Stimulated activated CD4-positive, alpha-beta T cell treated with anti-CD3 and anti-CD28 coated beads, Interleukin-4, amount 100 ng/mL, for 4 hours (primary cell): ENCODE measurements around the gene MMAB.

Source experiments
- DNase-seq, 2 experiments: peaks; one replicate each; pipeline ENCODE4 v3.0.0-alpha.2; 2020

The MMAB gene

GRCh38 chr12:109557805-109558204 is 15.5 kb downstream of the MMAB start:
- no peak for DNase-seq

GRCh38 chr12:109557200-109557599 is 16.1 kb downstream of the MMAB start:
- no peak for DNase-seq

DNA sequence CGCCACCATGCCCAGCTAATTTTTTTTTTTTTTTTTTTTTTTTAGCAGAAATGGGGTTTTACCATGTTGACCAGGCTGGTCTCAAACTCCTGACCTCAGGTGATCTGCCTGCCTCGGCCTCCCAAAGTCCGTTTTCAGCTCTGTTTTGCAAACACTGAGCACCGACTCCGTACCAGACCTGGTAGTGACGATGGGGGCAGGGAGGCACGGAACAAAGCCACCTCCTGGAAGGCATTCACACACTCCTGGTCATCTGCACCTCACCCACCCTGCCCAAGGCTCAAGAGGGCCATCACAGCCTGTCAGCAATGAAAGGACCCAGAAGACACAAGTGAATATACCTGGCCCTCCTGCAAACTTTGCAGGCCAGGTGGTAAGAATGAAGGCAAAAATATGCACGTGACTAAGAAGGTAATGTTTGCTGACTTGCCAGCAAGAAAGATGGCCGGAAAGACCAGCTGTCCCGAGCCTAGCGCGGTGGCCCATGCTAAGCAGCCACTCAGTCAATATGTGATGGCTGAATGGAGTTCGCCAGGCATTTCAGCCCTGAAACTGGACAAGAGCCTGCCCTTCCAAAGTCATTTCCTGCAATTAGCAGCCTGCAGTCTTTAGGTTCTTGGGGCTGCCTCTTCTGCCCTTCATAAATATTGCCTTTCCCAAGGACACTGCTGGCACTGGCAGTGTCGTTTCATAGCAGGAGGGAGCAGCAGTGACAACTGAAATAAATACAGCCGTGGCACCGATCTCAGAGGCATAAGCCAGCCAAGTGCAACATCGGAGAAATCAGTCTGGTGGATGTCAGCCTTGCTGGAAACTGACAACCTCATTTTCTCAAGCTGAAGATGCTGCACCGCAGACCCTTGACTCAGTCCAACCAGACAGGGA is 17.6 kb downstream of the MMAB start:
- no peak for DNase-seq

GRCh38 chr12:109554761-109555160 is 18.5 kb downstream of the MMAB start:
- no peak for DNase-seq

DNA sequence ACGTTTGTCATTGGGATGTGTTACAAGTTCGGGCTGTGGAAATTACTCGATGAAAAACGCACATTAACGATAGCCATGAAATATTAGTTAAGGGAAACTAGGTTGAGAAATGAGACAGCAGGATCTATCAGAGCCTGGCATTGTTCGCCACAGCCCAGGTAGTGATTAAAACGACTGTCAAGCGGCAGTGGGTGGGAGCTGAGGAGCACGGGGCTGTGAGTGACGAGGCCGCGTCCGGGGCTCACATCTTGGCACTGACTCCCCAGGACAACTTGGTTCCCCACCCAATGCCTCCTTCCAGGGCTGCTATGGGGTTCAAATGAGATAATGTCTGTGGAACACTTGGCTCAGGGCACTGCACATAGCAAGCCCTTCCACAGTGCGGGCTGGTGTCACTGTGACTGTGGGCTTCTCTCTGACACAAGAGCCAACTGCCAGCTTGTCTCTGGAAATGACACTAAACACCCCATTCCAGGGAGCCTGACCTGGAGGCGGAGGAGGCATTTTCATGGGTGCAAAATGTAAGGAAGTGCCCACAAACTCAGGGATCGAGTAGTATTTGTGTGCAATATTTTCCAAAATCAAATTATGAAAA is 19.3 kb downstream of the MMAB start:
- DNase-seq, result no peak

GRCh38 chr12:109553483-109553882 is 19.8 kb downstream of the MMAB start:
- DNase-seq, result no peak

DNA sequence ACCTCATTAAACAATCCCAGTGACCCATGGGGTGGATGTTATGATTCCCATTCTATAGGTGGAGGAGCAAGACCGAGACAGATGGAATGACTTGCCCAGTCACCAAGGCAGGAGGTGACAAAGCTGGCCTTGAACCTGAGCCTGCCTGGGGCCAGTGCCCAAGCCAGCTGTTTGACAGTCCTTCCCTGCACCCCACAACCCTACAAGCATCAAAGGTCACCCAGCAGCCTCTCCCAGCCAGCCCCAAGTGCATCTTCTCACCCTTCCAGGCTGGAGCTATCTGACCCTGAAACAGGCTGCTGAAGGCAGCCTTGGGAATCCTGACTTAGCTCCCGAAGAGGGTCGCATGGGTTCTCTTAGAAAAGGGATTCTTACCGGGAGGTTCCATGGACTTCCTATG is 20.3 kb downstream of the MMAB start:
- no peak for DNase-seq

DNA sequence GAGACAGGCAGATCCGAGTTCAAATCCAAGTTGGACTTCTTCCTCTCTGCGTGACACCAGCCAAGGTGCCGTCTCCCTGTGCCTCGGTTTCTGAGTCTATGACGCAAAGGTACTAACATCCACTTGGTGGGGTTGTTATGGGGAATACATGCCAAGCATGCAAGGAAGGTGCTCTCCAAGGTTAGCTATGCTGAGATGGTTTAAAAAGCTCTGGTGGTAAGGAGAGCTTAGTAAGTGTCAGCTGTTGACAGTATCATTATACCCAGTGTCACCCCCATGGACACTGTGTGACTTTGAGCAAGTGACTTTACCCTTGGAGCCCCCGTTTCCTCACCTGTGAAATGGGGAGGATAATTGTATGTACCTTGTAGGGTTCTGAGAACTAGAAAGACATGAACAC is 22.2 kb downstream of the MMAB start:
- no peak for DNase-seq

DNA sequence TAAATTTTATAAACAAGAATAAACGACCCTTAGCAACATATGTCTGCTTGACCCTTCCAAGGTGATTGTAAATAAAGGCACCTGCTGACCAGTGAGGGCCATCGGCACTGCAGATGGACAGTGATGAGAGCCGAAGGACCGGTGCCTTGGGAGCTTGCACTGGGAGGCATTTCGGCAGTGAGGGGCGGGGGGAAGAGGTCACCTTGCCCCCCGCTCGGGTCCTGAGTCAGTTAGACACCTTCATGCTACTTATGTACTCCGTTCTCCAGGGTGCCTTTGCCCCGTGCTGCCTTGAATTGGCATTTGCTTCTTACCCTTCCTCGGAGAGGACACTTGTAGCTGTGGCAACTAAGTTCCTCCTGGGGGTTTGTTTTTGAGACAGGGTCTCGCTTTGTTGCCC is 23.0 kb downstream of the MMAB start:
- no peak for DNase-seq

GRCh38 chr12:109549613-109550270 is 23.6 kb downstream of the MMAB start:
- no peak for DNase-seq

DNA sequence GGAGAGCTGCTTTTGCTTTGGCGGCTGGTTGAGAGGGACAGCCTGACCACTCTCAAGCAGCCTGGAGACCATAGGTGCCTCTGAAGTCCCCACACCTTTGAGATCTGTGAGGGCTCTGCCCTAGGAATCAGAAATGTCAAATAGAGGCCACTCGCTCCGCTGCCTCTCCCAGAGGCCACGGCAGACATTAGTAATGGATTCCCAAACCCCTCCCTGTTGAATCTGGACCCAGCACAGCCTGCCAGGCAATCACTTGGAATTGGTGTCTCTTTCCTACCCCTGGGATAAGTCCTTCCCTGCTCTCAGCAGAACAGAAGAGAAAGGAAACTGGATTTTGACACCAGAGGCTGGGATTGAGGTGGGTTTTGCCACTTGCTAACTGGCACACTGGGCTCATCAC is 25.0 kb downstream of the MMAB start:
- DNase-seq, result no peak

DNA sequence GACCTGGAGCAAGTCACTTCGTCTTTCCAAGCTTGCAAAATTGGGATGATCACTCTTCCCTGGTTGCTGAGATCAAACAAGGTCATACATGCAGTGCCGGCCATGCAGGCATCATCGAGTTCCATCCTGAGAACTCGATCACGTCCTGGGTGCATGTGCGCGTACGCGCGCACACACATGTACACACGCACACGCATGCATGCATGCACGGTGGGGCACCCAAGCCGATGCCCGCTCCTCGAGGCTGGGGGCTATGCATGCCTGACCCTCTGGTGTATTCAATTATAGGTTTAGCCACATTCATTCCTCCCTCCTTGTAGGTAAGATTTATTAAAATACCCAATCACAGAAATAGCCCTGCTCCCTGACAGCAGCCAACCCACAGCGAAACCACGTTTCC is 26.0 kb downstream of the MMAB start:
- no peak for DNase-seq

DNA sequence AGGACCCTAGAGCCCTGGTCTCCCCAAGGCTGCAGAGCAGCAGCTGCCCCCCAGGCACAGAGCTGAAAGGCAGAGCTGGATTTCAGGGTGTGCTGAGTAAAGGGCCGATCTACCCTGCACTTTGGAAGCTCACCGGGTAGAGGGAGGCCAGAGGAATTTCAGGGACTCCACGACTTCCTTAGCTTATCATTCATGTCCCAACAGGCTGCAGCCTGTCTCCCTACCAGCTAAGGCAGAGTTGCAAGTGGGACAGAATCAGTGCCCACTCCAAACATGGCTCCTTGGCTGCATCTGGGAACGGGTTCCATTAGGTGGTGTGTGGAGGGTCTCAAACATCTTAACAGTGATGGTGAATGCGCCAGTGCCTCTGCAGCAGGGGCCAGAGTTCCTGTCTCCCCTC is 27.5 kb downstream of the MMAB start:
- no peak for DNase-seq

DNA sequence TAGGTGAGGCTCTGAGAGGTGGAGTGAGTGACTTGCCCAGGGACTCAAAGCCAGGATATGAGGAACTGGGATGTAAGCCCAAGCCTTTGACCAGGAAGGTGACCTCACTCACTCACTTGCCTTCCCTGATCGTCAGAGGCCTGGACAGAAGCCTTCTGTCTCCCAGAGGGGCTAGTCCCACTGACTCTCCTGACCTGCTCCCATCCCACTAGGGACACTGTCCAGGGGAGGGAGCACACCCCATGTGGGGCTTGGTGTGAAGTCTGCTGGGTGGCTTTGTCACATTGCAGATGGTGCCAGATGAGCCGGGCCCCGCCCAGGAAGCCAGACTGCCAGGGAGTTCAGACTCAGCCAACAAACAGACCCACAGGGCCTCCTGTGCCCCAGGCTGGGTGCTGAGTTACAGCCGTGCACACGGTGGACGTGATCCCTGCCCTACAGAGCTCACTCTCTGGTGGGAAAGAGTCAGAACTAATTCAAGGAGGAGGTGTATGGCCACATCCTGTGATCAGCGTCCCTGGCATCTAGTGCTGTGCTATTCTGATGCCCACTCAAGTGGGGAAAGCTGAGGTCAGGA is 28.3 kb downstream of the MMAB start:
- DNase-seq, result no peak

GRCh38 chr12:109542876-109543275 is 30.4 kb downstream of the MMAB start:
- DNase-seq, result no peak

DNA sequence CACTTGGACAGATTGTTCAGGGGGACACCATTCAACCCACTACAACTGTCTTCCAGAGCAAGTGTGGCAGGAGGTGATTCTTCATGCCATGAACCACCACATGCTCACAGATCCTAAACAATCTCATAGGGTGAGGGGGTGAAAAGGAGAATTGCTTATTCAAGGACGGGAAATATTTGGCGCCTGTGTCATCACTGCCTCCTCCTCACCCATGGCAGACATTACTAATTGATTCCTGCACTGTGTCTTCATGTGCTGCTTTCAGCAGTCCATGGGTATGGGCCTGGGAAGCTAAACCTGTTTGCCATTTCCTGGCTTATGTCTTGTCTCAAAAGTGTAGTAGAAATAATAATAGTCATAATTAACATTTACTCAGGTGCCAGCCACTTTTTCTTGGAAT is 31.3 kb downstream of the MMAB start:
- no peak for DNase-seq

DNA sequence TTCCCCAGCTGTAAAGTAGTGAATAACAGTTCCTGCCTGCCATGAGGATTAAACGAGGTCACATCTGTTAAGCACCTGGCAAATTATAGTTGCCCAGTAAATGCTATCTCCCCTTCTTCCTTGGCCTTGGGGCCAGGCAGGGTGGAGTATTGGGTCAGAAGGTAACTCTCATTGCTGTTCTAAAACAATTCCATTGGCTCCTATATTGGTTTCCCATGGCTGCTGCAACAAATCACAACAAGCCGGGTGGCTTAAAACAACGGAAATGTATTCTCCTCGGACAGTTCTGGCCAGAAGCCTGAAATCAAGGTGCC is 31.9 kb downstream of the MMAB start:
- DNase-seq, result no peak

GRCh38 chr12:109540526-109541412 is 32.5 kb downstream of the MMAB start:
- no peak for DNase-seq

GRCh38 chr12:109539508-109539907 is 33.8 kb downstream of the MMAB start:
- DNase-seq, result no peak

DNA sequence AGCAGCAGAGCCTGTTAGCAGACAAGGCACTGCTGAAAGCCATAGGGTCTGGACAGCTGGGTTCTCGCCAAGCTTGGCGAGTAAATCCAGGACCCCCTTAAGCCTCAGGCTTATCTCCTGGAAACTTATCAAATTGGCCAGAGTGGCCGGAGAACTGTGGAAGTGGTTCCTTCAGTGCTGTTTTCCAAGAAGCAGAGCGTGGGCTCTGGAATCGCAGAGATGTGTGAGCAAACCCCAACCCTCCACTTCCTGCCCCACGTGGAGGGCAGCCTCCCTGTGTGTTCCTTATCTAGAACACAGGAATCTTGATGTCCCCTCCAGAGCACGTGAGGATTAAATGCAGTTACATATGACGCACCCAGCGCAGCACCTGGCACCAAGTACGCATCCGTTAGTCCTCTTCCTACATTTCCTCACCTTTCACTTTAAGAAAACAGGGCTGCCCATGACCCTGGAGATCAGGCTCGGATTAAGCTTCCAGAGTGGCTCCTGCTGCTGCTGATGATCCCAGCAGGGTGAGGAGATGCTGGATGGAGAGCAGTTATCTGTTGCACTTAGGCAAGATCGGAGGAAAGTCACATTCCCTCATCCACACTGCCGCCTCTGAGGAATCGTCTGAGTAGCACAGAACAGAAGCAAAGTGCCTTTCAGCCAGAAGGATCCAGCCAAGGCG is 35.0 kb downstream of the MMAB start:
- DNase-seq, result no peak

DNA sequence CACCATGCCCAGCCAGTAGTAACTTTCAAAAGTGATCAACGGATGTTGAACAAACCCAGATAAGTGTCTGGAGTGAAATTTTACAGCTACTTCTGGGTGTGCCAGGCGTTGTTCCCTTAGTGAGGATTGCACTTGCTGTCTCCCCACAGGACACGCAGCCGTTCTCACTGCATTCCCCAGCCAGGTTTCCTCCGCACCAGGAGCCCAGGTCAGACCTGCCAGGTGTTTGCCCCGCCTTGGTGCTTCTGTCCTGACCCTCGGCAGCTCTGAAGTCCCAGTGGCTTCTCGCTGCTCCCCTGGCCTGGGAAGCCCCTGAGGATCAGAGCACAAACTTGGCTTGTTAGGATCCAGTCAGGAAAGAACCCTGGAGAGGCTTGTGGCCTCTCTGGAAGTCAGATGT is 36.2 kb downstream of the MMAB start:
- no peak for DNase-seq

GRCh38 chr12:109535863-109536250 is 37.4 kb downstream of the MMAB start:
- DNase-seq, result no peak
